BLaER1 treated with 17β-estradiol and CSF1 and Interleukin-3, amounts not matched to agents 10 nM and 100 nM (cell line): ENCODE data around the gene KIAA0040.

ENCODE experiments used
- H3K27ac ChIP-seq, 11 experiments: shearing (Covaris generic); formaldehyde crosslinking; 2 replicates each; pipeline ENCODE4 v1.8.1; 2022
- H3K27me3 ChIP-seq, 11 experiments: shearing (Covaris generic); formaldehyde crosslinking; 2 replicates each; pipeline ENCODE4 v1.8.1; 2022
- H3K36me3 ChIP-seq, 11 experiments: shearing (Covaris generic); formaldehyde crosslinking; 2 replicates each; pipeline ENCODE4 v1.8.1; 2022
- H3K4me1 ChIP-seq, 10 experiments: shearing (Covaris generic); formaldehyde crosslinking; 2 replicates each; pipeline ENCODE4 v1.8.1; 2022
- H3K4me2 ChIP-seq, 11 experiments: shearing (Covaris generic); formaldehyde crosslinking; 2 replicates each; pipeline ENCODE4 v1.8.1; 2022
- H3K4me3 ChIP-seq, 10 experiments: shearing (Covaris generic); formaldehyde crosslinking; 2 replicates each; pipeline ENCODE4 v1.8.1; 2022
- H3K9ac ChIP-seq, 11 experiments: shearing (Covaris generic); formaldehyde crosslinking; 2 replicates each; pipeline ENCODE4 v1.8.1; 2022
- H3K9me3 ChIP-seq, 11 experiments: shearing (Covaris generic); formaldehyde crosslinking; replicated peaks in 1 of 11; 2 replicates each; pipeline ENCODE4 v1.8.1; 2022
- H4K20me1 ChIP-seq, 11 experiments: shearing (Covaris generic); formaldehyde crosslinking; 2 replicates each; pipeline ENCODE4 v1.8.1; 2022
- Cebpa-rat ChIP-seq, 11 experiments: shearing (Covaris generic); IDR thresholded peaks; 2 replicates each; pipeline ENCODE4 v1.8.1; 2022

The KIAA0040 gene

DNA sequence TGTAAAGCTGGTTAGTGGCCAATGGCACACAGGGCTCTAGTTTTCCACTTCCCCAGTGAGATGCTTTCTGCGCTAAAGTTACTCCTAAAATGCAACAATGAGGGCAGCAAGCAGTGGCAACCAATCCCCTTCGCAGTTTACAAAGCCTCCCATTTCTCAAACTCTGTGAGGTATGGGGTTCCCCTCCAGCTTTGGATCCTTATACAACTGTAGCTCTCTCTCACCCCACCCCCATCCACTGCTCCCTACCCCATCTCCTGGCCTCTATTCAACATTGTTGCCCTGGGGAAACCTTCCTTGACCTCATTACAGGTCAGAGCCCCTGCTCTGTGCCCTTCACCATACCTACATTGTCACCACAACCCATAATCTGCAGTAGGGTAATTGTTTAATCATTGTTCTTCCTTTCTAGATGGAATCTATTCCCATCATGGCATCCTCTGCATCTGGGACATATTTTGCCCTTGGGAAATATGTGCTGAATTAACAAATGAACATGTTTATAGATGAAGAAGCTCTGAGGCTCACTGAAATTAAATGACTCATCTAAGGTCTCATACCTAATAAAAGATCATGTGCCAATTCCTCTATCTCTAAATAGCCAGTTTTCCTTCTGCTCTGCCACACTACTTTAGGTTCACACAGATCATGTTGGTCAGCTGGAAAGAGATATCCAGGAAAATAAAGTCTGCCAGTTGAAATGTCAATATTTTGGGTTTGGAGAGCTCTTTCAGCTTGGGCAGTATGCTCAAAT lies 12.6 kb downstream of the KIAA0040 start:
- Histone ChIP-seq H3K4me3 (no peak overlapping the region), H4K20me1 (no peaks in the 10 kb centered on the region; a peak in 2 of 22 replicates), H3K36me3 (peaks cover 8 to 55% (median 34%) of the 10 kb centered on the region in 11 experiments; a peak in 20 of 22 replicates), H3K27ac (no peak overlapping the region), H3K9ac (no peak overlapping the region), H3K9me3 (0 out of 22 replicates have a peak, but pooled peaks cover 0 to 5% (median 0%) of the 10 kb centered on the region in 11 experiments), H3K4me2 (peak overlapping the region in 10 of 11 experiments; percentile 6 to 65 (median 42); a peak in 20 of 22 replicates), H3K4me1 (peaks cover 6 to 43% (median 19%) of the 10 kb centered on the region in 10 experiments; a peak in 18 of 20 replicates), H3K27me3 (no peaks in the 10 kb centered on the region)
- no peak for TF ChIP-seq Cebpa-rat (IDR thresholded peaks at IDR 0.05)

DNA sequence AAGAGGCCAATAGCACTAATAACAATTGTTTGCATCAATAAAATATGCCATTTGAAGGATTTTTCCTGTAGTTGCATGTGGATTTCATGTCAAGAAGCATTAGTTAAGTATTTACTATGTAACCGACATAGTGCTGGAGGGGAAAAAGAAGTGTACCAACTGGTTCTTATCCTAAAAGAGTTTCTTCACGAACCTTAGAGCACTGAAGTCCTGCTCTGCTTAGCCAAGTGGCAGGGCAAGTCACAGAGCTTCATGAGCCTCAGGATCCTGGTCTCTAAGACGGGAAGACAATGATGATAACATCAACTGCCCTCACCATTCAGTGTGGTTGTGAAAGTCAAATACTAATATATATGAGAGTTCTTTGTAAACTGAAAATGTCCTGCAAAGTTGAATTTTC lies 14.1 kb downstream of the KIAA0040 start:
- no peak for TF ChIP-seq Cebpa-rat (IDR thresholded peaks at IDR 0.05)
- H3K36me3 ChIP-seq: peaks cover 8 to 55% (median 27%) of the 10 kb centered on the region in 11 experiments; a peak in 20 of 22 replicates
- peaks cover 6 to 38% (median 19%) of the 10 kb centered on the region in 10 experiments; a peak in 18 of 20 replicates for H3K4me1 ChIP-seq
- H3K9me3 ChIP-seq: 0 out of 22 replicates have a peak, but pooled peaks cover 0 to 5% (median 0%) of the 10 kb centered on the region in 11 experiments
- no peak overlapping the region for H3K27ac ChIP-seq
- H3K4me3 ChIP-seq: no peak overlapping the region
- H4K20me1 ChIP-seq: no peaks in the 10 kb centered on the region; a peak in 2 of 22 replicates
- no peaks in the 10 kb centered on the region for H3K27me3 ChIP-seq
- no peak overlapping the region for H3K9ac ChIP-seq
- H3K4me2 ChIP-seq: no peak overlapping the region

DNA sequence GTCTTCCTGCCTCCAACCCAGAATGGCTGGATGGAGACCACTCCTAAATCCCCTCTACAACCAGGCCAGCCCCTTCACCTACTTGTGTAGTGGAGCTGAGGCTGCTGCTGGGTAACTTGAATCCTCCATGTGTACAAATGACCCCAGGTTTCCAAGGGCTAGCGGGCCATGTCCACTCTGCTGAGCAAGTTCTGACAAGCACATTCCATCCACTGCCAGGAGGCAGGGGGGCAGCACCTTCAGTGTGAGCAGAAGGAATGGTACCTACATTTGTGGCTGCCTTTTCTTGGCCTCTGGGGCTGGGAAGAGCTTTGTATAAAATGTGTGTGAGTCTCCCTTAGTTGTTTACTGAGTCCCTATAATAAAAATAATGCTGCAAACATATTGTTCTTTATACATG lies 14.5 kb downstream of the KIAA0040 start:
- Histone ChIP-seq H3K27me3 (no peaks in the 10 kb centered on the region), H3K9me3 (0 out of 22 replicates have a peak, but pooled peaks cover 0 to 5% (median 0%) of the 10 kb centered on the region in 11 experiments), H3K9ac (no peak overlapping the region), H3K4me2 (no peak overlapping the region), H4K20me1 (no peaks in the 10 kb centered on the region; a peak in 2 of 22 replicates), H3K4me3 (no peak overlapping the region), H3K36me3 (peaks cover 8 to 55% (median 25%) of the 10 kb centered on the region in 11 experiments; a peak in 19 of 22 replicates), H3K4me1 (peaks cover 6 to 38% (median 19%) of the 10 kb centered on the region in 10 experiments; a peak in 18 of 20 replicates), H3K27ac (no peak overlapping the region)
- TF ChIP-seq Cebpa-rat (IDR thresholded peaks at IDR 0.05): no peak

DNA sequence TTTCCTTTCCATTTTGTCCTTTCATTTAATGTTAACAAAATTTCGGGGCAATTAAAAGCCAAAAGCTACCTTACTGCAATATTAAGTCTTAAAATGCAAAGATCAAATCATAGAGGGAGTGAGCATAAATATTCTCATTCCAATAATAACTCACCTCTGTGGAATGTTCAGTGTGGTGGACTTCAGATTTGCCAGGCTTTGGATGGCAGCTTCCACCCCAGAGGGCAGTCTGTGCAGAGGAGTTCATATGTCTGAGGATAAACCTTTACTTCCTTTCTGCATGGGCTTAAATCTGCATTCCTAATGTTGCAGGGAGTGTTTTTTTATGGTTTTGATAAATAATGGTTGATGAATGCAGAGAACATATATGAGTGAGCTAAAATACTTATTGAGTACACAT lies 16.3 kb downstream of the KIAA0040 start:
- H3K4me1 ChIP-seq: peaks cover 6 to 22% (median 19%) of the 10 kb centered on the region in 10 experiments; a peak in 18 of 20 replicates
- no peak overlapping the region for H3K4me3 ChIP-seq
- H3K36me3 ChIP-seq: peaks cover 8 to 65% (median 27%) of the 10 kb centered on the region in 11 experiments; a peak in 19 of 22 replicates
- H3K4me2 ChIP-seq: no peak overlapping the region
- H4K20me1 ChIP-seq: no peaks in the 10 kb centered on the region; a peak in 2 of 22 replicates
- no peak for TF ChIP-seq Cebpa-rat (IDR thresholded peaks at IDR 0.05)
- H3K27me3 ChIP-seq: no peaks in the 10 kb centered on the region
- H3K9ac ChIP-seq: no peak overlapping the region
- H3K9me3 ChIP-seq: 0 out of 22 replicates have a peak, but pooled peaks cover 0 to 5% (median 0%) of the 10 kb centered on the region in 11 experiments
- no peak overlapping the region for H3K27ac ChIP-seq

DNA sequence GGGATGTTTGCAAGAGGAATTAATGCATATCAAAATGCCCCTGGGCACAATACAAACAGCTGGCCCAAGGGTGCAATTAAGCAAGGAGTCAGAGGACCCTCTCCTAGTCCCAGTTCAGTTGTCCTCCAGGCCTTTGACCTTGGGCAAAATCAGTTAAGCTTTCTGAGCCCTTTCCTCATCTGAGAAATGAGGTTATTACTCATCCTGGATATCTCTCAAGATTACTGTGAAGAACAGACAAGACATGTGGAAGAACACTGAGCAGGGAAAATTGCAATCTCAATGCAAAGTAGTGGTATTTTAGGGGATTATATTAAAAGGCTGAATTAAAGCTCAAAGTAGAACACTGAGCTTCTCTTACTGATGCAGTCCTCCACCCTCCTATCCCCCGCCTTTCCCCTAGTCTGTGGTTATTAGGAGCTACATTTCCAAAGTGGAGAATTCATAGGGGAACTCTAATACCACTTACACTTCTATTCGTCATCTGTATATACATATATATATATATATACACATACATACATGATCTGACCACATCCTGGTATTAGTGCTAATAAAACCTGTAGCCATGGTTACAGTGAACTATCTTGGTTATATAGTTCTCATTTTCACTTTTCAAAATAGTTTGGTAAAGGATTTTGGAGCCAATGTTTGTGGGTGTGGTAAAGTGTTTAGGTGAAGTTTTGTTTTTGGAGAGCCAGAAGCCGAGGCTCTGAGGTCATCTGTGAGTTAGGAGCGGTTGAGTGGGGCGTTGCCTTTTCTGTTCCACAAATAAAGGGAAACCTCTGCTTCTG lies 18.1 kb downstream of the KIAA0040 start:
- Histone ChIP-seq H4K20me1 (no peaks in the 10 kb centered on the region; a peak in 1 of 22 replicates), H3K4me2 (no peak overlapping the region), H3K4me1 (peaks cover 4 to 10% (median 6%) of the 10 kb centered on the region in 10 experiments; a peak in 15 of 20 replicates), H3K27ac (no peak overlapping the region; a peak in 1 of 22 replicates), H3K9ac (no peak overlapping the region), H3K4me3 (no peak overlapping the region), H3K27me3 (no peaks in the 10 kb centered on the region), H3K9me3 (0 out of 22 replicates have a peak, but pooled peaks cover 0 to 5% (median 0%) of the 10 kb centered on the region in 11 experiments), H3K36me3 (peaks cover 8 to 76% (median 38%) of the 10 kb centered on the region in 11 experiments; a peak in 19 of 22 replicates)
- TF ChIP-seq Cebpa-rat (IDR thresholded peaks at IDR 0.05): no peak

DNA sequence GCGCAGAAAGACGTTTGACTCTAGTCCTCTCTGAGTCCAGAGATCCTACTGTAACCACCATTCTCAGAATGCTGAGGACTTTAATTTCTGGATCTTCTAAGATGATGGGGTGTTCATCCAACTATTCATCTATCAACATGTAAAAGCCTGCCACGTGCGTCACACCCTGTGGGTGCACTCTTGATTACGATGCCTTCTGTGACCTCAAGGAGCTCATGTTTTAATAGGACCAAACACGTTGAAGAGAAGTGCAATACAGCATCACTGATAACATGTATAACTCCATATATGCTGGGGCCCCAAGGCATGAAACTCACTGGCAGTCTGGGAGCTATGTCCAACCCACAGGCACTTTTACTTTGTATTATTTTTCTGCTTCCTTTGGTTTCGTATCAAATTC lies 19.0 kb downstream of the KIAA0040 start:
- H3K4me2 ChIP-seq: no peak overlapping the region
- H3K4me3 ChIP-seq: no peak overlapping the region
- no peak for TF ChIP-seq Cebpa-rat (IDR thresholded peaks at IDR 0.05)
- H3K36me3 ChIP-seq: peaks cover 18 to 84% (median 41%) of the 10 kb centered on the region in 11 experiments; a peak in 19 of 22 replicates
- H3K9ac ChIP-seq: no peak overlapping the region
- H4K20me1 ChIP-seq: no peaks in the 10 kb centered on the region
- H3K27me3 ChIP-seq: no peaks in the 10 kb centered on the region
- H3K4me1 ChIP-seq: peaks cover 0 to 12% (median 0%) of the 10 kb centered on the region in 10 experiments; a peak in 2 of 20 replicates
- no peak overlapping the region for H3K27ac ChIP-seq
- H3K9me3 ChIP-seq: 0 out of 22 replicates have a peak, but pooled peaks cover 0 to 5% (median 0%) of the 10 kb centered on the region in 11 experiments

DNA sequence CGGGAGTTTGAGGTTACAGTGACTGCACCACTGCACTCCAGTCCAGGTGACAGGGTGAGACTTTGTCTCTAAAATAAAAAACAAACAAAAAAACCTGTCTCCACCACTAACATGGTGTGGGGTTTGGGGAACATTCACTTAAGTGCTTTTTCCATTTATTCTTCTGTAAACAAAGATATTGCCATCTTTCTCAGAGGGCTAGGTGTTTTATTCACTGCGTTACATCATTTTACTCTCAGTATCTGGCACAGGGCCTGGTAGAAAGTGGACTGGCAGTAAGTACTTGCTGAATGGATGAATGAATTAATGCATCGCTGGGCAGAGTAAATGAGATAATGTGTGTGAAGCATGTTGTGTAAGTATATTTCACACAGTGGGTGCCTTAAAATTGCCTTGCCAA lies 20.1 kb downstream of the KIAA0040 start:
- Histone ChIP-seq H3K9ac (no peak overlapping the region), H3K27me3 (no peaks in the 10 kb centered on the region), H3K4me3 (no peak overlapping the region), H3K9me3 (0 out of 22 replicates have a peak, but pooled peaks cover 0 to 5% (median 0%) of the 10 kb centered on the region in 11 experiments), H3K4me2 (no peak overlapping the region), H3K4me1 (peaks cover 0 to 12% (median 0%) of the 10 kb centered on the region in 10 experiments; a peak in 2 of 20 replicates), H4K20me1 (peaks cover 0 to 2% (median 0%) of the 10 kb centered on the region in 11 experiments; a peak in 2 of 22 replicates), H3K36me3 (peaks cover 18 to 80% (median 42%) of the 10 kb centered on the region in 11 experiments; a peak in 18 of 22 replicates), H3K27ac (no peak overlapping the region)
- no peak for TF ChIP-seq Cebpa-rat (IDR thresholded peaks at IDR 0.05)

DNA sequence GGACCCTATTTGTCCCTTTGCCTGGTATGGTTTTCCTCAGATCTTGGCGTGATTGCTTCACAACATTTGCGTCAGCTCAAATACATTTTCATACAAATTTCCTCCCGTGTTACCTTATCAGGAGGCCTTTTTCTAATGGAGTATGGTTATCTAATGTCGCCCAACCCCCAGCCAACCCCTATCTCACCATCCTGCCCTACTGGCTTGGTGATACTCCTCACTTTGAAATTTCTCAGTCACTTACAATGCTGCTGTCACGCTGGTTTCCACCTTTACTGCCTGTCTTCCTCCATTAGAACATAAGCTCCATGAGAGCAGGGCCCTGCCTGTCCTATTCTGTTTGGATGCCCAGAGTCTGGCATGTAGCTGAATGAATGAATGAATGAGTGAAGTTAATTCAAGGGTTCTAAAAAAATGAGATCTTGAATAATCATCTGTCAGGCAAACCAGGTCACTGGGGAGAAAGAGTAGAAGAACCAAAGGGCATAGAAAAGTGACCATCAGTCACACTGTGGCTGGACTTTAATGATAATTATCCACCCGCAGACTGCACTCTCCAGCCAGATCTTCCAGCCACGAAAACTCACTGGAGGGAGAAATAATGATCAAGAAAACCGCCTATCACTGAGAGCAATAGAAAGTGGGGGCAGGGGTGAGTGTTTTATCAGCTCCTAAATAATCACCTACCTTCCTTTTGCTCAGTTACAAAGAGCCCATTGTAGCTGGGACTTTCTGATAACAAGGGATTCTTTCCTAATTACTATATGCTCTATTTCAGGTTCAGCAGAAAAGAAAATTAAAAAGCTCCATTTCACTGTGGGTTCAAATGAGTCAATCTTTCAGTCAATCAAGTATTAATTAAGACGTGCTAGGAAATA lies 21.3 kb downstream of the KIAA0040 start:
- Histone ChIP-seq H3K4me2 (no peak overlapping the region), H3K27me3 (no peaks in the 10 kb centered on the region), H3K36me3 (peaks cover 14 to 80% (median 41%) of the 10 kb centered on the region in 11 experiments; a peak in 21 of 22 replicates), H3K9ac (no peak overlapping the region), H4K20me1 (peaks cover 0 to 5% (median 0%) of the 10 kb centered on the region in 11 experiments; a peak in 2 of 22 replicates), H3K27ac (no peak overlapping the region), H3K4me1 (peaks cover 0 to 12% (median 0%) of the 10 kb centered on the region in 10 experiments; a peak in 2 of 20 replicates), H3K9me3 (0 out of 22 replicates have a peak, but pooled peaks cover 0 to 5% (median 0%) of the 10 kb centered on the region in 11 experiments), H3K4me3 (no peak overlapping the region)
- no peak for TF ChIP-seq Cebpa-rat (IDR thresholded peaks at IDR 0.05)
